ENCODE results near the gene LPCAT1. TPM values are rescaled to one million over a fixed set of nuclear protein-coding genes. Genes with fewer than 3 reads are reported as not detected.
"Not testable (repeated sequence)": the region's sequence is repeated elsewhere in the genome, so short reads cannot be mapped to it uniquely, and the experiment has no call there.

LPCAT1 gene
- polyA plus RNA-seq, 1 donor from 2014 or later: 76.4 TPM

GRCh38 chr5:1524799-1525623 is 1.3 kb upstream of the LPCAT1 start:
- peaks cover 5% of the 10 kb centered on the region for H3K36me3 Mint-ChIP-seq
- H3K9me3 Mint-ChIP-seq: no peaks in the 10 kb centered on the region
- H3K4me3 Mint-ChIP-seq: peak overlapping the region; percentile 70 to 95 (median 80)
- H3K27ac Mint-ChIP-seq: peak overlapping the region; percentile 84 to 97 (median 86)
- no peaks in the 10 kb centered on the region for H3K27me3 Mint-ChIP-seq
- H3K4me1 Mint-ChIP-seq: peaks cover 31 to 41% (median 41%) of the 10 kb centered on the region in 3 donors

GRCh38 chr5:1524481-1524798 is 680 bp upstream of the LPCAT1 start:
- Mint-ChIP-seq H3K4me3 (peak overlapping the region; percentile 70 to 95 (median 80)), H3K4me1 (peaks cover 29 to 41% (median 38%) of the 10 kb centered on the region in 3 donors), H3K27ac (peak overlapping the region; percentile 35 to 86 (median 84)), H3K36me3 (peaks cover 5% of the 10 kb centered on the region), H3K27me3 (no peaks in the 10 kb centered on the region), H3K9me3 (no peaks in the 10 kb centered on the region)

GRCh38 chr5:1523480-1523792 is 324 bp downstream of the LPCAT1 start:
- H3K27ac Mint-ChIP-seq: no peak overlapping the region
- H3K9me3 Mint-ChIP-seq: no peaks in the 10 kb centered on the region
- H3K4me1 Mint-ChIP-seq: peaks cover 29 to 48% (median 44%) of the 10 kb centered on the region in 3 donors
- peak overlapping the region in 3 of 4 donors; percentile 70 to 93 (median 88) for H3K4me3 Mint-ChIP-seq
- peaks cover 7% of the 10 kb centered on the region for H3K36me3 Mint-ChIP-seq
- H3K27me3 Mint-ChIP-seq: no peaks in the 10 kb centered on the region

GRCh38 chr5:1522601-1523479 is 920 bp downstream of the LPCAT1 start:
- Mint-ChIP-seq H3K4me1 (peaks cover 29 to 48% (median 44%) of the 10 kb centered on the region in 3 donors), H3K4me3 (peak overlapping the region; percentile 88 to 97 (median 90)), H3K27me3 (no peaks in the 10 kb centered on the region), H3K9me3 (no peaks in the 10 kb centered on the region), H3K27ac (peak overlapping the region; percentile 55 to 96 (median 73)), H3K36me3 (peaks cover 7% of the 10 kb centered on the region)

GRCh38 chr5:1521671-1522600 is 1.8 kb downstream of the LPCAT1 start:
- peaks cover 26 to 45% (median 44%) of the 10 kb centered on the region in 3 donors for H3K4me1 Mint-ChIP-seq
- H3K27me3 Mint-ChIP-seq: no peaks in the 10 kb centered on the region
- H3K9me3 Mint-ChIP-seq: no peaks in the 10 kb centered on the region
- H3K36me3 Mint-ChIP-seq: peaks cover 7% of the 10 kb centered on the region
- peak overlapping the region; percentile 55 to 96 (median 73) for H3K27ac Mint-ChIP-seq
- peak overlapping the region; percentile 88 to 97 (median 90) for H3K4me3 Mint-ChIP-seq

- peak overlapping the region; percentile 55 to 97 (median 88) for H3K4me3 Mint-ChIP-seq
- H3K27me3 Mint-ChIP-seq: no peaks in the 10 kb centered on the region
- no peaks in the 10 kb centered on the region for H3K9me3 Mint-ChIP-seq
- H3K27ac Mint-ChIP-seq: peak overlapping the region in 2 of 3 donors; percentile 53 to 73
- H3K36me3 Mint-ChIP-seq: peaks cover 10% of the 10 kb centered on the region
- peaks cover 29 to 47% (median 40%) of the 10 kb centered on the region in 3 donors for H3K4me1 Mint-ChIP-seq
These were observed 2.8 kb downstream of the LPCAT1 start for GRCh38 chr5:1520791-1521453.

GRCh38 chr5:1519631-1520210 is 4.0 kb downstream of the LPCAT1 start:
- H3K27me3 Mint-ChIP-seq: no peaks in the 10 kb centered on the region
- H3K4me1 Mint-ChIP-seq: peaks cover 24 to 36% (median 29%) of the 10 kb centered on the region in 3 donors
- peak overlapping the region in 1 of 3 donors; percentile 35 for H3K27ac Mint-ChIP-seq
- H3K4me3 Mint-ChIP-seq: no peak overlapping the region
- no peaks in the 10 kb centered on the region for H3K9me3 Mint-ChIP-seq
- H3K36me3 Mint-ChIP-seq: peaks cover 10% of the 10 kb centered on the region

GRCh38 chr5:1517838-1518237 is 5.9 kb downstream of the LPCAT1 start:
- Mint-ChIP-seq H3K4me3 (peak overlapping the region in 1 of 4 donors; percentile 26), H3K9me3 (no peaks in the 10 kb centered on the region), H3K27me3 (no peaks in the 10 kb centered on the region), H3K27ac (peak overlapping the region in 1 of 3 donors; percentile 25), H3K36me3 (peaks cover 10% of the 10 kb centered on the region), H3K4me1 (peaks cover 29 to 34% (median 31%) of the 10 kb centered on the region in 3 donors)

- peak overlapping the region in 1 of 4 donors; percentile 74 for H3K4me3 Mint-ChIP-seq
- peaks cover 8% of the 10 kb centered on the region for H3K36me3 Mint-ChIP-seq
- H3K9me3 Mint-ChIP-seq: no peaks in the 10 kb centered on the region
- peak overlapping the region in 1 of 3 donors; percentile 73 for H3K27ac Mint-ChIP-seq
- no peaks in the 10 kb centered on the region for H3K27me3 Mint-ChIP-seq
- H3K4me1 Mint-ChIP-seq: peaks cover 26 to 30% (median 29%) of the 10 kb centered on the region in 3 donors
These were observed 6.9 kb downstream of the LPCAT1 start for GRCh38 chr5:1516615-1517601.

- Mint-ChIP-seq H3K27ac (peak overlapping the region in 2 of 3 donors; percentile 63 to 73), H3K9me3 (no peaks in the 10 kb centered on the region), H3K27me3 (no peaks in the 10 kb centered on the region), H3K36me3 (peaks cover 5% of the 10 kb centered on the region), H3K4me3 (peak overlapping the region in 1 of 4 donors; percentile 74), H3K4me1 (peaks cover 25 to 26% (median 25%) of the 10 kb centered on the region in 3 donors)
These were observed 7.7 kb downstream of the LPCAT1 start for GRCh38 chr5:1515921-1516571.

- Mint-ChIP-seq H3K9me3 (no peaks in the 10 kb centered on the region), H3K4me1 (peaks cover 22 to 24% (median 24%) of the 10 kb centered on the region in 3 donors), H3K36me3 (peaks cover 5% of the 10 kb centered on the region), H3K27me3 (no peaks in the 10 kb centered on the region), H3K27ac (peak overlapping the region in 1 of 3 donors; percentile 56), H3K4me3 (no peak overlapping the region)
These were observed 8.3 kb downstream of the LPCAT1 start for GRCh38 chr5:1515311-1515920.

GRCh38 chr5:1514819-1515310 is 8.9 kb downstream of the LPCAT1 start:
- H3K4me1 Mint-ChIP-seq: peaks cover 27 to 30% (median 29%) of the 10 kb centered on the region in 3 donors
- peak overlapping the region in 1 of 4 donors; percentile 70 for H3K4me3 Mint-ChIP-seq
- H3K27ac Mint-ChIP-seq: peak overlapping the region in 2 of 3 donors; percentile 7 to 56

More at GRCh38 chr5:1514819-1515310, 8.9 kb downstream of the LPCAT1 start:
- not testable (repeated sequence) for H3K36me3 Mint-ChIP-seq, H3K27me3 Mint-ChIP-seq, H3K9me3 Mint-ChIP-seq

Data from IgD-negative memory B cell (primary cell).